Measurements from ENCODE around the gene RBMS3.
A peak's percentile ranks its signal among the peaks of the same experiment; 100 is the strongest.

Gene RBMS3

DNA sequence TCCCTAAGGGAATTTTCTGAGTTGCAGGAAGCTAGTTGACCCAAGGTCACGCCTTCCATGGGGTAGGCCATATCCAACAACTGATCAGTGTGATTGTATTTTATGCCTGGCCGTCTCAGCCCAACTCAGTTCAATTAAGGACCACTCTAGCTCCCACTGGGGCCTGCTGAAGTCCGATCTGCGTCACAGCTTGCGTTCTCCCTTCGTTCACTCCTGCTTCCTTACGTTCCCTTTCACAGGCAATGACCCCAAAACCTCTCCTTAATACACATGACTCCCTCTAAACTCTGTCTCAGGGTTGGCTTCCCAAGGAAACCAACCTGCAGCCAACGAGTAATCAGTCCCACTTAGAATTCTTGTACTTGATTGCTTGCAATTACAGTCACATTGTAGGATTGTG, 428.0 kb downstream of the RBMS3 start:
- Mint-ChIP-seq H3K9me3 (peaks cover 2% of the 10 kb centered on the region), H3K27ac (peak overlapping the region; percentile 14 to 90 (median 88)), H3K36me3 (ENCODE audit: low read depth) (no peaks in the 10 kb centered on the region), H3K4me1 (peaks cover 51% of the 10 kb centered on the region), H3K27me3 (ENCODE audit: low read depth) (peaks cover 3% of the 10 kb centered on the region), H3K4me3 (no peak overlapping the region)
- TF ChIP-seq CTCF (IDR thresholded peaks at IDR 0.05; ENCODE audit: unreplicated experiment in 3 of 3), result no peak

DNA sequence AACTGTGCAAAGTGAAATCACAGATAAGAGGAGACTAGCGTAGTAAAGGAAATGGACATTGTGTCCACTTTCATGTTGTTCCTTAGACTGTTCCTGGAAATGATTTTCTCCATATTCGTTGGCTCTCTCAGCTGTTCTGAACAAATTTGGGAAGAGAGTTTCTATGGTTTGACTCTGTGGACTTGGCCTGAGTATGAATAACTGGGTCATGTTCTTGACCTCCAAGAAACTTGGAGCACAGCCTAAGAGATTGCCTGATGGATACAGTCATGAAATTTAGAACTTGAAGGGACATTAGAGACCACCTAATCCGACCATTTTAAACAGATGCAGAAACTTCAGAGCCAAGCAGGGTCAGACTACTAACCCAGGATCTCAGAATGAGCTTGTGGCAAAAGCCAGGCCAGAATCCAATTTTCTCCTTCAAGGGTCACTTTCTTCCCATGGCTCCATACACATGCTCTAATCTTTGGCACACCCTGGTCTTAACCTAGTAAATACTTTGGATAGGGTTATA, 430.4 kb downstream of the RBMS3 start:
- Mint-ChIP-seq H3K4me1 (peaks cover 63% of the 10 kb centered on the region), H3K4me3 (no peak overlapping the region), H3K27ac (peak overlapping the region in 1 of 3 experiments; percentile 90), H3K36me3 (ENCODE audit: low read depth) (no peaks in the 10 kb centered on the region), H3K27me3 (ENCODE audit: low read depth) (peaks cover 3% of the 10 kb centered on the region), H3K9me3 (no peaks in the 10 kb centered on the region)
- no peak for TF ChIP-seq CTCF (IDR thresholded peaks at IDR 0.05; ENCODE audit: unreplicated experiment in 3 of 3)

DNA sequence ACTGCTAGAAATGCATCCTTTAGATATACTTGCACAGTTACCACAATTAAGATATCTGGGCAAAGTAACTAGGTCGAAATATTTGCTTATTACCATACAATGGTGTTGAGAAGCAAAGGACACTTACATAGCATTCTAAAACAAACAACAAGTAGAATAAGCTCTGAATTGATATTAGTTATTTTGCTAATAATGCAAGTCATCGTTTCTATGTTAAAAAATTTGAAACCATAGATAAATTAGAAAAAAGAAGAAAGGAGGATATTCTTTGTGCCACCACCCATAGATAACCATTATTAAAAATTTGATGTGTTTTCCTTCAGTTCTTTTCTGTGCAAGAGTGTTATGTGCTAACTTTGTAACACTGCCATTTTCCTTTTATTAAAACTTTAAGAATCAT, 435.3 kb downstream of the RBMS3 start:
- Mint-ChIP-seq H3K36me3 (ENCODE audit: low read depth) (no peaks in the 10 kb centered on the region), H3K9me3 (no peaks in the 10 kb centered on the region), H3K27me3 (ENCODE audit: low read depth) (no peaks in the 10 kb centered on the region), H3K4me3 (no peak overlapping the region), H3K27ac (no peak overlapping the region), H3K4me1 (peaks cover 18% of the 10 kb centered on the region)
- TF ChIP-seq CTCF (IDR thresholded peaks at IDR 0.05; ENCODE audit: unreplicated experiment in 3 of 3), result no peak

DNA sequence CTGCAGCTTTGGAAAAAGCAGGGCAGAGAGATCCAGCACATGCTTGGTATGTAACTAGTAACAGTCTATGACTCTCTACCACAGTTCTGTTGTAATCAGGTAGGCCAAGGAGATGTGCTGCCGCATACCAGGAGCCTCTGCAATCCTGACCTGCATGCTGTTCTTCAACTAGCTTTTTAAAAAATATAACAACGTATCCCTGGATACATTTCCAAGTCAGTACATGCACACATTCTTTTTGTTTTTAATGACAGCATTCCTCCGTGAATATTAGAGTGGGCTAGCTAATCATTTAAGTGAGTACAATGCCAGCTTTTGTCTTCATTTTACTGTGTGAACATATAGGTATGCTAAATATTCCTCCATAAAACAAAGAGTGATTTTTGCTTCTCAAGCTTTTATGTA, 437.8 kb downstream of the RBMS3 start:
- peak overlapping the region in 2 of 3 experiments; percentile 43 to 45 for H3K27ac Mint-ChIP-seq

DNA sequence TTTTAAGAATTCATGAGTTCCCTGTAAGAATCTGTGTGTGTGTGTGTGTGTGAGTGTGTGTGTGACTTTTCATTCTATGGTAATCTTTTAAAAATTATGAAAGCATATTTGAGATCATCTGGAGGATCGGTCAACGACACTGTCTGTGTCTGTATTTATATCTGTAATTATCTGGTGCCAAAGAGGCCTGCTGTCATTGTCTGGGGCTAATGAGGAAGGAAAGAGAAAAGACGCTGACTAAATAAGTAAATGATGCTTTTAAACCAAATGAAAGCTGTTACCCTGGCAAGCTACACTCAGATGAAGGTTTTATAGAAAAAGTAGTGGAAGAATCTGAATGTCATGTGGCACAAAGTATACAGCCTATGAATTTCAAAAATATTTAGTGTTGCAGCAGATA, 439.8 kb downstream of the RBMS3 start:
- Mint-ChIP-seq H3K27ac (no peak overlapping the region), H3K36me3 (ENCODE audit: low read depth) (peaks cover 3% of the 10 kb centered on the region), H3K4me3 (no peak overlapping the region), H3K4me1 (peaks cover under 1% of the 10 kb centered on the region), H3K9me3 (peaks cover 7% of the 10 kb centered on the region), H3K27me3 (ENCODE audit: low read depth) (no peaks in the 10 kb centered on the region)
- no peak for TF ChIP-seq CTCF (IDR thresholded peaks at IDR 0.05; ENCODE audit: unreplicated experiment in 3 of 3)

More for the DNA sequence above, 437.8 kb downstream of the RBMS3 start:
- no peaks in the 10 kb centered on the region for H3K9me3 Mint-ChIP-seq
- H3K27me3 Mint-ChIP-seq (ENCODE audit: low read depth), result no peaks in the 10 kb centered on the region
- no peak overlapping the region for H3K4me3 Mint-ChIP-seq
- no peak for TF ChIP-seq CTCF (IDR thresholded peaks at IDR 0.05; ENCODE audit: unreplicated experiment in 3 of 3)
- H3K36me3 Mint-ChIP-seq (ENCODE audit: low read depth), result no peaks in the 10 kb centered on the region
- H3K4me1 Mint-ChIP-seq, result peaks cover 15% of the 10 kb centered on the region

- TF ChIP-seq CTCF (IDR thresholded peaks at IDR 0.05; ENCODE audit: unreplicated experiment in 3 of 3), result no peak
- Mint-ChIP-seq H3K27ac (no peak overlapping the region), H3K27me3 (ENCODE audit: low read depth) (no peaks in the 10 kb centered on the region), H3K36me3 (ENCODE audit: low read depth) (peaks cover 7% of the 10 kb centered on the region), H3K4me1 (no peaks in the 10 kb centered on the region), H3K4me3 (no peak overlapping the region), H3K9me3 (peaks cover 15% of the 10 kb centered on the region)
These were observed 440.9 kb downstream of the RBMS3 start for GRCh38 chr3:29721789-29722188.
